ENCODE data around the gene UGT3A2.

- TF ChIP-seq CTCF (IDR thresholded peaks at IDR 0.05; ENCODE audit: poor library complexity) (no peak), EZH2 (IDR thresholded peaks at IDR 0.05; ENCODE audit: borderline replicate concordance) (no peak), EZH2phosphoT487 (IDR thresholded peaks at IDR 0.05; ENCODE audit: low read depth, severe bottlenecking, unreplicated experiment) (no peak)
These were observed 612 bp downstream of the UGT3A2 start for GRCh38 chr5:36066001-36066539.
